Panc1 (cell line): ENCODE results near the gene SMAD1. TPM values are rescaled to one million over a fixed set of nuclear protein-coding genes. Genes with fewer than 3 reads are reported as not detected.

ENCODE experiments used
- ATAC-seq: fragments of 200-7000 bp; cut with Tn5 transposase; 2 replicates; pipeline ENCODE4 v1.9.1; 2020; ENCODE audit warnings: mild to moderate bottlenecking, moderate library complexity
- BruUV-seq: library from RNA; stranded (reverse); fragments of 400-500 nt; replicated peaks from 2 replicates; lab custom pipeline; 2021; lab: Mats Ljungman, UMichigan
- CTCF ChIA-PET: fragments of 300-600 bp; sonication (Branson Sonifier 250); formaldehyde crosslinking; loops from one replicate; lab custom pipeline; 2022; ENCODE audit warnings: antibody characterized with exemption; lab: Charles Lee
- POLR2A ChIA-PET: fragments of 300-600 bp; sonication (Branson Sonifier 250); formaldehyde crosslinking; loops from one replicate; lab custom pipeline; 2022; ENCODE audit warnings: antibody characterized with exemption; lab: Charles Lee
- DNase-seq: peaks from one replicate; pipeline ENCODE4 v3.0.0-alpha.2; 2010; ENCODE audit warnings: low read depth, low spot score
- H3K27ac ChIP-seq: 2 replicates; pipeline ENCODE4 v1.5.1; 2011; ENCODE audit warnings: mild to moderate bottlenecking, low read length, inconsistent platforms
- H3K27me3 ChIP-seq: fragments of 200-500 bp; sonication (Bioruptor generic); 2 replicates; pipeline ENCODE4 v1.6.0; 2014; ENCODE audit warnings: low read length, inconsistent platforms; ENCODE audit not compliant: control insufficient read depth, insufficient read depth
- H3K36me3 ChIP-seq: fragments of 200-500 bp; sonication (Bioruptor generic); 2 replicates; pipeline ENCODE4 v1.5.1; 2014; ENCODE audit warnings: inconsistent platforms, mild to moderate bottlenecking, low read length, moderate library complexity; ENCODE audit not compliant: control insufficient read depth, insufficient read depth
- H3K4me1 ChIP-seq: 2 replicates; pipeline ENCODE4 v1.5.1; 2011; ENCODE audit warnings: inconsistent platforms, mild to moderate bottlenecking, low read length, moderate library complexity; ENCODE audit not compliant: control insufficient read depth, insufficient read depth
- H3K4me3 ChIP-seq, 2 experiments: 2 replicates each; pipeline ENCODE4 v1.5.1; 2011 to 2012; ENCODE audit warnings: low read depth in 2 of 2, low read length in 2 of 2, mild to moderate bottlenecking in 2 of 2, inconsistent platforms in 1 of 2, moderate library complexity in 1 of 2
- H3K9me3 ChIP-seq: fragments of 200-500 bp; sonication (Bioruptor generic); 2 replicates; pipeline ENCODE4 v1.5.1; 2014; ENCODE audit warnings: low read depth, mild to moderate bottlenecking, inconsistent platforms, low read length, moderate library complexity; ENCODE audit not compliant: control insufficient read depth, insufficient read depth
- CTCF ChIP-seq: fragments of 450-650 bp; IDR thresholded peaks from 2 replicates; pipeline ENCODE4 v1.5.1; 2017; ENCODE audit warnings: mild to moderate bottlenecking
- POLR2AphosphoS5 ChIP-seq: IDR thresholded peaks from 2 replicates; pipeline ENCODE4 v1.6.1; 2012; ENCODE audit warnings: mild to moderate bottlenecking, low read depth, low read length, moderate library complexity
- SIN3A ChIP-seq: IDR thresholded peaks from 2 replicates; pipeline ENCODE4 v1.6.1; 2012; ENCODE audit warnings: low read depth, mild to moderate bottlenecking, low read length, moderate library complexity, borderline replicate concordance; ENCODE audit not compliant: insufficient read depth
- TCF7L2 ChIP-seq: IDR thresholded peaks from 2 replicates; pipeline ENCODE4 v1.6.1; 2011; ENCODE audit warnings: mild to moderate bottlenecking, low read depth, low read length, inconsistent platforms
- in situ Hi-C: cut with HindIII; loops from 2 replicates; pipeline ENCODE4 v1.10.0; 2016; ENCODE audit warnings: low sequenced_read_pairs, low pct_unique_long_range_greater_than_20kb
- intact Hi-C: fragments of 100-400 bp; cut with micrococcal nuclease; formaldehyde crosslinking; loops from one replicate; pipeline ENCODE4 v1.10.0; 2022; ENCODE audit not compliant: unreplicated experiment
- total RNA-seq: library from RNA; stranded (reverse); gene quantifications from one replicate; pipeline ENCODE4 v1.2.1, GENCODE V29; 2021; ENCODE audit not compliant: unreplicated experiment
- TF ChIP-seq, protein P1 (sequence below), 2 experiments: IDR thresholded peaks; 2 replicates each; pipeline ENCODE4 v1.6.1; 2011 to 2012; ENCODE audit warnings: low read depth in 2 of 2, control low read depth in 1 of 2, low read length in 1 of 2, mild to moderate bottlenecking in 1 of 2, moderate library complexity in 1 of 2; ENCODE audit not compliant: insufficient read depth in 1 of 2

The SMAD1 gene
- total RNA-seq, 1 experiment from 2014 or later = 24.1 TPM

DNA sequence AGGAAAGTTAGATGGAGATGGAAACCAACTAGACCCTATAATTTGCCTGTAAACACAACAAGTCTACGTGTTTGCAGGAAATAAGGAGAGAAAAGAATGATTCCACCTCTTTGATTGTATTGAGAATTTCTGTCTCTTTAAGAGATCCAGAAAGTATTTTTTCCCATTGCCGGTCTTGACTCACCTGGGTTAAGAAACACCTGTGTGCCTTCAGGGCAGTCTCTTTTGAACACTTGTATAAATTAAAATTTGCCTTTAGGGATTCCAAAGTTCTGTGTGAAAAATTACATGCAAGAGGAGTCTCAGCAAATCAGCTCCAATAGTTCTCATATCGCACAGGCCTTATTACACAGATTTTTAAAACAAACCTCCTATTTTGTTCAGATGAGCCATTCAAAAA is 46.0 kb upstream of the SMAD1 start:
- TF ChIP-seq CTCF (no peak), POLR2AphosphoS5 (no peak), TCF7L2 (no peak), SIN3A (no peak)
- TF ChIP-seq, protein P1, sequence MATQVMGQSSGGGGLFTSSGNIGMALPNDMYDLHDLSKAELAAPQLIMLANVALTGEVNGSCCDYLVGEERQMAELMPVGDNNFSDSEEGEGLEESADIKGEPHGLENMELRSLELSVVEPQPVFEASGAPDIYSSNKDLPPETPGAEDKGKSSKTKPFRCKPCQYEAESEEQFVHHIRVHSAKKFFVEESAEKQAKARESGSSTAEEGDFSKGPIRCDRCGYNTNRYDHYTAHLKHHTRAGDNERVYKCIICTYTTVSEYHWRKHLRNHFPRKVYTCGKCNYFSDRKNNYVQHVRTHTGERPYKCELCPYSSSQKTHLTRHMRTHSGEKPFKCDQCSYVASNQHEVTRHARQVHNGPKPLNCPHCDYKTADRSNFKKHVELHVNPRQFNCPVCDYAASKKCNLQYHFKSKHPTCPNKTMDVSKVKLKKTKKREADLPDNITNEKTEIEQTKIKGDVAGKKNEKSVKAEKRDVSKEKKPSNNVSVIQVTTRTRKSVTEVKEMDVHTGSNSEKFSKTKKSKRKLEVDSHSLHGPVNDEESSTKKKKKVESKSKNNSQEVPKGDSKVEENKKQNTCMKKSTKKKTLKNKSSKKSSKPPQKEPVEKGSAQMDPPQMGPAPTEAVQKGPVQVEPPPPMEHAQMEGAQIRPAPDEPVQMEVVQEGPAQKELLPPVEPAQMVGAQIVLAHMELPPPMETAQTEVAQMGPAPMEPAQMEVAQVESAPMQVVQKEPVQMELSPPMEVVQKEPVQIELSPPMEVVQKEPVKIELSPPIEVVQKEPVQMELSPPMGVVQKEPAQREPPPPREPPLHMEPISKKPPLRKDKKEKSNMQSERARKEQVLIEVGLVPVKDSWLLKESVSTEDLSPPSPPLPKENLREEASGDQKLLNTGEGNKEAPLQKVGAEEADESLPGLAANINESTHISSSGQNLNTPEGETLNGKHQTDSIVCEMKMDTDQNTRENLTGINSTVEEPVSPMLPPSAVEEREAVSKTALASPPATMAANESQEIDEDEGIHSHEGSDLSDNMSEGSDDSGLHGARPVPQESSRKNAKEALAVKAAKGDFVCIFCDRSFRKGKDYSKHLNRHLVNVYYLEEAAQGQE (IDR thresholded peaks at IDR 0.05; ENCODE audit: insufficient read depth in 1 of 2, low read depth in 2 of 2, low read length in 1 of 2) = no peak
- no peaks in the 10 kb centered on the region for H3K27me3 ChIP-seq
- in situ Hi-C loops (no loop called here), intact Hi-C loops (no loop called here)
- CTCF ChIA-PET = no interaction called here
- no peak overlapping the region for H3K27ac ChIP-seq
- ATAC-seq (no peak), DNase-seq (no peak)
- no peaks in the 10 kb centered on the region for H3K4me1 ChIP-seq
- no TSS peak for BruUV-seq
- POLR2A ChIA-PET = no interaction called here
- no peak overlapping the region for H3K4me3 ChIP-seq
- H3K9me3 ChIP-seq = no peaks in the 10 kb centered on the region
- H3K36me3 ChIP-seq = no peaks in the 10 kb centered on the region

- Histone ChIP-seq H3K4me3 (no peak overlapping the region), H3K36me3 (no peaks in the 10 kb centered on the region), H3K27me3 (no peaks in the 10 kb centered on the region), H3K4me1 (no peaks in the 10 kb centered on the region), H3K27ac (no peak overlapping the region), H3K9me3 (no peaks in the 10 kb centered on the region)
- DNase-seq (no peak), ATAC-seq (no peak)
- no peak for TF ChIP-seq SIN3A
- TF ChIP-seq CTCF = no peak
- TF ChIP-seq TCF7L2 = no peak
- no peak for TF ChIP-seq POLR2AphosphoS5
- TF ChIP-seq, protein P1 (IDR thresholded peaks at IDR 0.05; ENCODE audit: insufficient read depth in 1 of 2, low read depth in 2 of 2, low read length in 1 of 2) = no peak
- BruUV-seq = no TSS peak
- POLR2A ChIA-PET = no interaction called here
- intact Hi-C loops (no loop called here), in situ Hi-C loops (no loop called here)
- CTCF ChIA-PET = no interaction called here
These were observed 45.5 kb upstream of the SMAD1 start for GRCh38 chr4:145436114-145436513.
